ENCODE results near the gene DNAH1.
"Not testable (repeated sequence)": the region's sequence is repeated elsewhere in the genome, so short reads cannot be mapped to it uniquely, and the experiment has no call there.

DNA sequence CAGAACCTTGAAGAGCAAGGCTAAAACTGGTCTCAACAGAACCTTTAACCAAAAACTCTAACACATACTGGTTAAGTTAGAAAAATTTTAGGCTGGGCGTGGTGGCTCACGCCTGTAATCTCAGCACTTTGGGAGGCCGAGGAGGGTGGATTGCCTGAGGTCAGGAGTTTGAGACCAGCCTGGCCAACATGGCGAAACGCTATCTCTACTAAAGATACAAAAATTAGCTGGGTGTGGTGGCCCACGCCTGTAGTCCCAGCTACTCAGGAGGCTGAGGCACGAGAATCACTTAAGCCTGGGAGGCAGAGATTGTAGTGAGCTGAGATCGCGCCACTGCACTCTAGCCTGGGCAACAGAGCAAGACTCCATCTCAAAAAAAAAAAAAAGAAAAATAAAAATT, 43.9 kb upstream of the DNAH1 start:
- TF ChIP-seq EZH2 (IDR thresholded peaks at IDR 0.05; ENCODE audit: low read depth, unreplicated experiment); ZNF331 (CRISPR knock-in tag; IDR thresholded peaks at IDR 0.05; ENCODE audit: low read depth): not testable (repeated sequence)
- TF ChIP-seq, protein P1, sequence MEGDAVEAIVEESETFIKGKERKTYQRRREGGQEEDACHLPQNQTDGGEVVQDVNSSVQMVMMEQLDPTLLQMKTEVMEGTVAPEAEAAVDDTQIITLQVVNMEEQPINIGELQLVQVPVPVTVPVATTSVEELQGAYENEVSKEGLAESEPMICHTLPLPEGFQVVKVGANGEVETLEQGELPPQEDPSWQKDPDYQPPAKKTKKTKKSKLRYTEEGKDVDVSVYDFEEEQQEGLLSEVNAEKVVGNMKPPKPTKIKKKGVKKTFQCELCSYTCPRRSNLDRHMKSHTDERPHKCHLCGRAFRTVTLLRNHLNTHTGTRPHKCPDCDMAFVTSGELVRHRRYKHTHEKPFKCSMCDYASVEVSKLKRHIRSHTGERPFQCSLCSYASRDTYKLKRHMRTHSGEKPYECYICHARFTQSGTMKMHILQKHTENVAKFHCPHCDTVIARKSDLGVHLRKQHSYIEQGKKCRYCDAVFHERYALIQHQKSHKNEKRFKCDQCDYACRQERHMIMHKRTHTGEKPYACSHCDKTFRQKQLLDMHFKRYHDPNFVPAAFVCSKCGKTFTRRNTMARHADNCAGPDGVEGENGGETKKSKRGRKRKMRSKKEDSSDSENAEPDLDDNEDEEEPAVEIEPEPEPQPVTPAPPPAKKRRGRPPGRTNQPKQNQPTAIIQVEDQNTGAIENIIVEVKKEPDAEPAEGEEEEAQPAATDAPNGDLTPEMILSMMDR (conservative IDR thresholded peaks at IDR 0.05; ENCODE audit: low read depth in 2 of 2) = not testable (repeated sequence)

Measured in GM23338 (cell line).